GM20000 (cell line): ENCODE data around the gene KAT8.
A peak's percentile ranks its signal among the peaks of the same experiment; 100 is the strongest.

ENCODE experiments used
- DNase-seq: peaks from one replicate; pipeline ENCODE4 v3.0.0; 2012; ENCODE audit warnings: low spot score
- CTCF ChIP-seq: IDR thresholded peaks from 2 replicates; pipeline ENCODE4 v1.5.1; 2012; ENCODE audit warnings: mild to moderate bottlenecking, control low read depth; ENCODE audit errors: extremely low read depth, missing control alignments

KAT8 gene

GRCh38 chr16:31105677-31106213, 11.7 kb upstream of the KAT8 start:
- TF ChIP-seq CTCF = peak; percentile 72
- DNase-seq = peak; percentile 91

DNA sequence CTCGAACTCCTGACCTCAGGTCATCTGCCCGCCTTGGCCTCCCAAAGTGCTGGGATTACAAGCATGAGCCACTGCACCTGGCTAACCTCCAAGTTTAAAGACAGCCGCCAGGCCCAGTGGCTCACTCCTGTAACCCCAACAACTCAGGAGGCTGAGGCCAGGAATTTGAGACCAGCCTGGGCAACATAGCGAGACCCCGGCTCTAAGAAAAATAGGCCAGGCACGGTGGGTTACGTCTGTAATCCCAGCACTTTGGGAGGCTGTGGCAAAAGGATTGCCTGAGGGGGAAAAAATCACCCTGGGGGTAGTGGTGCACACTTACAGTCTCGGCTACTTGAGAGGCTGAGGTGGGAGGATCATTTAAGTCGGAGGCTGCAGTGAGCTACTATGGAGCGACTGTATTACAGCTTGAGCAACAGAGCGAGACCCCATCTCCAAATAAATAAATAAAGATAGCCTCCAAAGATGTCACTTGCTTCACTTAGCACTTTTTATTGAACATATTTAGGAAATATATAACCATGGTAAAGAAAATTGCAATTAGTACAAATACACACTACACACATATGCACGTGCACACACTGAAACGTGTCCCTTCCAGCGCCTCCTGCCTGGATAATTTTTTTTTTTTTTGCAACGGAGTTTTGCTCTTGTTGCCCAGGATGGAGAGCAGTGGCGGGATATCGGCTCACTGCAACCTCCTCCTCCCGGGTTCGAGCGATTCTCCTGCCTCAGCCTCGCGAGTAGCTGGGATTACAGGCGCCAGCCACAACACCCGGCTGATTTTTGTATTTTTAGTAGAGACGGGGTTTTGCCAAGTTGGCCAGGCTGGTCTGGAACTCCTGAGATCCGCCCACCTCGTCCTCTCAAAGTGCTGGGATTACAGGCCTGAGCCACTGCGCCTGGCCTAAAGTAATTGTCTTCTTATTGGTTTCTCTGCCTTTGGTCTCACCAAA, 10.7 kb upstream of the KAT8 start:
- DNase-seq = no peak
- no peak for TF ChIP-seq CTCF

- TF ChIP-seq CTCF = no peak
- peak; percentile 85 for DNase-seq
These were observed 10.0 kb upstream of the KAT8 start for GRCh38 chr16:31107465-31107867.

DNA sequence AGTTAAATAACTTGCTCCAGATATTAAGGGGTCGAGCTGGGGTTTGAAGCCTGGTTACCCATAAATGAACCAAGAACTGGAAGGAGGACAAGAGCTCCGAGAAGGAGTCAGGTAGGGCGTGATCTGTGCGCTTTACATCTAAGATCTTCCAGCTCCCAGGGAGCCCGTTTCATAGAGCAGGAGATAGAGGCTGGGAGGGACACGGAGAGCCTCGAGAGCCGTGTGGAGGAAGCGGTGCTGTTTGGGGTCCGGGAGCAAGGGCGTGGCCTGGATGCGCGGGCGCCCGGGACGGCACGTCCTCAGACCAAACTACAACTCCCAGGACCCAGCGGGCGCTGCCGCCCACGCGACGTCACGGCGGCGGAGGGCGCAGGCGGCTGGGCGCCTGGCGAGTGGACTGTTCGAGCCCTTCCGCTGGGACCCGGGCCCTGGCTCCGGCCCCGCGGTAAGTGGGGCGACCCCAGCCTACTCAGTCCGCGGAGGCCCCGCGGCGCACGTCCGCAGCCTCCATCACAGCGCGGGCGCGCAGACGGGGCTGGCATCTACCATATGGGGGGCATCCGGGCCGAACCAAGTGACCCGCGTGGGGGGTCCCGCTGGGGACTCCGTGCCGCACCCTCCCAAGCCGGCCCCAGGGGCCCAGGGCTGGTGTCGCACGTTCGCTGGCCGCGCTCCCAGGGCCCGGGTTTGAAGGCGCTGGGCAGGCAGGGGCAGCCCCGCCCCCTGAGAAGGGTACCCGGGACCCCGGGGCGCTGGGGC, 9.2 kb upstream of the KAT8 start, which contains the start of gene BCKDK:
Gene BCKDK (plus strand): TSS at position 352 of the 759 bp plus-strand sequence. CDS start 838 bp downstream, outside the sequence.
- DNase-seq = peak; percentile 96
- no peak for TF ChIP-seq CTCF

DNA sequence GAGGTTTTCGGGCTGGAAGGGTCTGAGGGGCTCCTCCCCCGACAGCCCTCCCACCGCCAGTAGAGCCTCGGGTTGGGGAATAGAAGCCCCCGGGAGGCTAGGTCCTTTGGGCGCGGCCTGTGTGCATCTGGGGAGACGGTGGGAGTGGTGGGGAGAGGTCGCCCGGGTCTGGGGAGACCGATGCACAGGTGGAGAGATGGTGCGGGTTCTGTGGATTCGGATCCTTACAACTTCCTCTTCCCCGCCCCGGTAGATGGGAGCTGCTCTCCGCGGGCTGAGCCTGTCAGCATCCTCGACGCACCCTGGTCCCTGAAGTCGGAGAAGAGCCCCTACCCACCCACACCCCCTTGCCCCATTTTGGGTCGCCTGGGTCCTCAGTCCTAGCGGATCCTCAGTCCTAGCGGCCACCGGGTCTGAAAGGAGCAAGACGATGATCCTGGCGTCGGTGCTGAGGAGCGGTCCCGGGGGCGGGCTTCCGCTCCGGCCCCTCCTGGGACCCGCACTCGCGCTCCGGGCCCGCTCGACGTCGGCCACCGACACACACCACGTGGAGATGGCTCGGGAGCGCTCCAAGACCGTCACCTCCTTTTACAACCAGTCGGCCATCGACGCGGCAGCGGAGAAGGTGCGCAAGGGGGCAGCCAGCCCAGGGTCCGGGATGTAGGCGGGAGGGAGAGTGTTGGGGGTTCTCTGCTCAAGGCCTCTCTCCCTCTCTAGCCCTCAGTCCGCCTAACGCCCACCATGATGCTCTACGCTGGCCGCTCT, 8.5 kb upstream of the KAT8 start:
- TF ChIP-seq CTCF = no peak
- no peak for DNase-seq

DNA sequence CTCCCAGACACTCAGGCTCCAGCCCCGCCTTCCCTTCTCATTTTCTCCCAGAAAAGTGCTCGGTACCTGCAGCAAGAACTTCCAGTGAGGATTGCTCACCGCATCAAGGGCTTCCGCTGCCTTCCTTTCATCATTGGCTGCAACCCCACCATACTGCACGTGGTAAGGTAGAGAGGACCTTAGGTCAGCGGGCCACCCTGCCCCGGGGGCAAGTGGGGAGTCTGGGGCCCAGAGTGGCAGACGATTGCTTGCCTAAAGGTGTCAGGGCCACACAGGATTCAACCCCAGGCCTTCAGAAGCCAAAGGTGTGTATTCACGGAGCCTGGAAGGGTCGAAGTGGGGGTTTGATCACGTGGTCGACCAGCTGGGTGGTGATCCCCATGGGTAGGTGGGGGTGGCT, 7.8 kb upstream of the KAT8 start:
- DNase-seq = no peak
- no peak for TF ChIP-seq CTCF
